SK-N-SH (cell line): ENCODE data around the gene EVL. TPM values are rescaled to one million over a fixed set of nuclear protein-coding genes. Genes with fewer than 3 reads are reported as not detected.

Experiments
- CTCF ChIA-PET: fragments of 300-600, 350-600 bp; formaldehyde crosslinking; extraction: SDS; loops from one replicate; lab custom pipeline; 2021; lab: Yijun Ruan, JAX
- POLR2A ChIA-PET: fragments of 350-600 bp; sonication (Branson Sonifier 250); formaldehyde crosslinking; extraction: SDS; loops from one replicate; lab custom pipeline; 2020; ENCODE audit warnings: antibody characterized with exemption, inconsistent platforms; lab: Yijun Ruan, JAX
- DNase-seq: peaks from one replicate; pipeline ENCODE4 v3.0.0; 2012
- H2AFZ ChIP-seq: fragments of 200-600 bp; sonication (generic); 2 replicates; pipeline ENCODE4 v1.8.1; 2016; ENCODE audit warnings: antibody characterized with exemption, mild to moderate bottlenecking, low read depth
- H3F3A ChIP-seq: fragments of 200-600 bp; sonication (generic); replicated peaks from 2 replicates; pipeline ENCODE3; 2016; ENCODE audit warnings: antibody characterized with exemption, mild to moderate bottlenecking; ENCODE audit not compliant: insufficient read depth
- H3K27ac ChIP-seq, 2 experiments: fragments of 200-500 bp in 1 of 2; fragments of 200-600 bp in 1 of 2; sonication (Bioruptor generic) in 1 of 2; sonication (generic), shearing (Covaris generic) in 1 of 2; 2 replicates each; pipeline versions ENCODE4 v1.5.1 to v1.6.1; 2014 to 2016; ENCODE audit warnings: low read depth in 2 of 2, inconsistent platforms in 1 of 2, low read length in 1 of 2, mild to moderate bottlenecking in 1 of 2, mixed read lengths in 1 of 2
- H3K27me3 ChIP-seq: fragments of 200-600 bp; sonication (generic), shearing (Covaris generic); 2 replicates; pipeline ENCODE4 v1.6.1; 2016; ENCODE audit warnings: mixed run types; ENCODE audit not compliant: insufficient read depth
- H3K36me3 ChIP-seq, 2 experiments: fragments of 200-500 bp in 1 of 2; fragments of 200-600 bp in 1 of 2; sonication (Bioruptor generic) in 1 of 2; sonication (generic) in 1 of 2; replicated peaks in 1 of 2; 2 replicates each; pipeline versions ENCODE3 to v1.5.1; 2014 to 2016; ENCODE audit warnings: low read length in 1 of 2, mild to moderate bottlenecking in 1 of 2; ENCODE audit not compliant: insufficient read depth in 2 of 2, control insufficient read depth in 1 of 2
- H3K4me1 ChIP-seq, 2 experiments: fragments of 200-500 bp in 1 of 2; fragments of 200-600 bp in 1 of 2; sonication (Bioruptor generic) in 1 of 2; sonication (generic), shearing (Covaris generic) in 1 of 2; 2 replicates each; pipeline versions ENCODE4 v1.5.1 to v1.6.1; 2014 to 2016; ENCODE audit warnings: low read depth in 1 of 2, low read length in 1 of 2, mixed run types in 1 of 2; ENCODE audit not compliant: insufficient read depth in 2 of 2, control insufficient read depth in 1 of 2
- H3K4me2 ChIP-seq: fragments of 200-600 bp; sonication (generic), shearing (Covaris generic); 2 replicates; pipeline ENCODE4 v1.6.1; 2017; ENCODE audit warnings: mixed run types
- H3K4me3 ChIP-seq, 2 experiments: fragments of 200-500 bp in 1 of 2; fragments of 200-600 bp in 1 of 2; sonication (Bioruptor generic) in 1 of 2; sonication (generic), shearing (Covaris generic) in 1 of 2; 2 replicates each; pipeline versions ENCODE4 v1.5.1 to v1.8.1; 2014 to 2016; ENCODE audit warnings: low read depth in 2 of 2, inconsistent platforms in 1 of 2, low read length in 1 of 2, mild to moderate bottlenecking in 1 of 2, mixed read lengths in 1 of 2, moderate library complexity in 1 of 2
- H3K79me2 ChIP-seq: fragments of 200-600 bp; sonication (generic); 2 replicates; pipeline ENCODE4 v1.8.1; 2017; ENCODE audit warnings: mild to moderate bottlenecking; ENCODE audit not compliant: insufficient read depth
- H3K9ac ChIP-seq: fragments of 200-600 bp; sonication (generic); 2 replicates; pipeline ENCODE4 v1.6.1; 2017; ENCODE audit warnings: mixed run types
- H3K9me2 ChIP-seq: fragments of 200-600 bp; sonication (generic); 2 replicates; pipeline ENCODE4 v1.6.1; 2017; ENCODE audit warnings: mixed run types
- H3K9me3 ChIP-seq: fragments of 200-600 bp; sonication (generic); 2 replicates; pipeline ENCODE4 v1.6.1; 2017; ENCODE audit warnings: mixed run types, mild to moderate bottlenecking, moderate library complexity
- H4K20me1 ChIP-seq: fragments of 200-600 bp; sonication (generic); 2 replicates; pipeline ENCODE4 v1.6.1; 2017; ENCODE audit warnings: mild to moderate bottlenecking, mixed run types; ENCODE audit not compliant: insufficient read depth
- ELF1 ChIP-seq: IDR thresholded peaks from 2 replicates; pipeline ENCODE4 v1.4.0; 2012
- EZH2phosphoT487 ChIP-seq: fragments of 200-600 bp; sonication (generic); IDR thresholded peaks from 2 replicates; pipeline ENCODE4 v1.6.1; 2017; ENCODE audit warnings: low read depth, mixed run types, mild to moderate bottlenecking, antibody characterized with exemption, moderate library complexity, borderline replicate concordance
- FOXM1 ChIP-seq: IDR thresholded peaks from 2 replicates; pipeline ENCODE4 v1.4.0; 2012; ENCODE audit warnings: low read depth, mild to moderate bottlenecking
- NRF1 ChIP-seq: IDR thresholded peaks from 2 replicates; pipeline ENCODE4 v1.6.1; 2012; ENCODE audit warnings: low read depth, mild to moderate bottlenecking, low read length
- RXRA ChIP-seq: IDR thresholded peaks from 2 replicates; pipeline ENCODE4 v1.4.0; 2012; ENCODE audit warnings: low read depth, mild to moderate bottlenecking, borderline replicate concordance
- SMC3 ChIP-seq: IDR thresholded peaks from 2 replicates; pipeline ENCODE4 v1.6.1; 2012; ENCODE audit warnings: low read depth, low read length, improper control_type of control experiment
- WGBS: methylation state at CpG from one replicate; pipeline ENCODE4 v1.1.6; 2017; ENCODE audit warnings: low lambda C conversion rate; 5-methylcytosine and 5-hydroxymethylcytosine counted together
- polyA plus RNA-seq, 3 experiments: library from polyadenylated mRNA; depleted of rRNA; stranded (reverse); fragments of >200 nt; gene quantifications; 2 replicates each; pipeline ENCODE4 v1.2.3, GENCODE V29; 2012
- TF ChIP-seq, protein P1 (sequence below): IDR thresholded peaks from 2 replicates; pipeline ENCODE4 v1.6.1; 2012; ENCODE audit warnings: mild to moderate bottlenecking, low read depth, low read length, moderate library complexity
- TF ChIP-seq, protein P2 (sequence below): fragments of 200-600 bp; sonication (generic); IDR thresholded peaks from 2 replicates; pipeline ENCODE4 v1.6.1; 2017; ENCODE audit warnings: antibody characterized with exemption, mild to moderate bottlenecking, moderate library complexity
- TF ChIP-seq, protein P3 (sequence below): fragments of 150-350 bp; IDR thresholded peaks from 2 replicates; pipeline ENCODE4 v1.6.1; 2017; ENCODE audit warnings: antibody characterized with exemption, low read length, low read depth, borderline replicate concordance
- TF ChIP-seq, protein P4 (sequence below): IDR thresholded peaks from 2 replicates; pipeline ENCODE4 v1.4.0; 2012; ENCODE audit warnings: low read depth, borderline replicate concordance
- TF ChIP-seq, protein P5 (sequence below): IDR thresholded peaks from 2 replicates; pipeline ENCODE4 v1.4.0; 2012; ENCODE audit warnings: low read depth, borderline replicate concordance

Gene EVL
- polyA plus RNA-seq, 1 of the 3 experiments (the other 2 are of a cell fraction) = 36.5 TPM

DNA sequence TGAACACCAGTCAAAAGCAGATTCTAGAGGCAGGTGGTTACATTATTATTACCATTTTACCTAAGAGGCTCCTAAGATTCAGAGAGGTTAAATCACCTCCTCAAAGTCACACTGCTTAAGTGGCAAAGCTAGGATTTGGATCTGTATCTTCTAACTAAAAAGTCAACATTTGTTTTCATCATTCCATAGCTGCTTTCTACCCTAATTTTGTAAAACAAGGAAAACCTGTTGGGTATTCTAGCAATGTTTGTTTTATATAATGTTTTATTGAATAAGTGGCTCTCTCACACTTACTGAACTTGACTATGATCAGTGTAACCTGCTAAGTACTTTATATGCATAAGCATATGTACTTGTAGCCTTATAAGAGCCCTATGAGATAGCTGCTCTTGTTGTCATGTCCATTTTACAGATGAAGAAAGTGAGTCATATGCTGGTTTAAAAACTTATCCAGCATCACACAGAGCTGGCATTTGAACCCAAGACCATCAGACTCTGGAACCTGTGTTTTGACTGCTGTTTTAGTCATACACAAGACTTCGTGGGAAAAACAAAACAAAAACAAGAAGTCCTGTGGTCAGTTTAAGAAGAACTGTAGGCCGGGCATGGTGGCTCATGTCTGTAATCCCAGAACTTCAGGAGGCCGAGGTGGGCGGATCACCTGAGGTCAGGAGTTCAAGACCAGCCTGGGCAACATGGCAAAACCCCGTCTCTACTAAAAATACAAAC lies 31.7 kb upstream of the EVL start:
- TF ChIP-seq, protein P1, sequence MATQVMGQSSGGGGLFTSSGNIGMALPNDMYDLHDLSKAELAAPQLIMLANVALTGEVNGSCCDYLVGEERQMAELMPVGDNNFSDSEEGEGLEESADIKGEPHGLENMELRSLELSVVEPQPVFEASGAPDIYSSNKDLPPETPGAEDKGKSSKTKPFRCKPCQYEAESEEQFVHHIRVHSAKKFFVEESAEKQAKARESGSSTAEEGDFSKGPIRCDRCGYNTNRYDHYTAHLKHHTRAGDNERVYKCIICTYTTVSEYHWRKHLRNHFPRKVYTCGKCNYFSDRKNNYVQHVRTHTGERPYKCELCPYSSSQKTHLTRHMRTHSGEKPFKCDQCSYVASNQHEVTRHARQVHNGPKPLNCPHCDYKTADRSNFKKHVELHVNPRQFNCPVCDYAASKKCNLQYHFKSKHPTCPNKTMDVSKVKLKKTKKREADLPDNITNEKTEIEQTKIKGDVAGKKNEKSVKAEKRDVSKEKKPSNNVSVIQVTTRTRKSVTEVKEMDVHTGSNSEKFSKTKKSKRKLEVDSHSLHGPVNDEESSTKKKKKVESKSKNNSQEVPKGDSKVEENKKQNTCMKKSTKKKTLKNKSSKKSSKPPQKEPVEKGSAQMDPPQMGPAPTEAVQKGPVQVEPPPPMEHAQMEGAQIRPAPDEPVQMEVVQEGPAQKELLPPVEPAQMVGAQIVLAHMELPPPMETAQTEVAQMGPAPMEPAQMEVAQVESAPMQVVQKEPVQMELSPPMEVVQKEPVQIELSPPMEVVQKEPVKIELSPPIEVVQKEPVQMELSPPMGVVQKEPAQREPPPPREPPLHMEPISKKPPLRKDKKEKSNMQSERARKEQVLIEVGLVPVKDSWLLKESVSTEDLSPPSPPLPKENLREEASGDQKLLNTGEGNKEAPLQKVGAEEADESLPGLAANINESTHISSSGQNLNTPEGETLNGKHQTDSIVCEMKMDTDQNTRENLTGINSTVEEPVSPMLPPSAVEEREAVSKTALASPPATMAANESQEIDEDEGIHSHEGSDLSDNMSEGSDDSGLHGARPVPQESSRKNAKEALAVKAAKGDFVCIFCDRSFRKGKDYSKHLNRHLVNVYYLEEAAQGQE = no peak
- TF ChIP-seq EZH2phosphoT487 (no peak), SMC3 (no peak), RXRA (no peak)
- TF ChIP-seq, protein P2, sequence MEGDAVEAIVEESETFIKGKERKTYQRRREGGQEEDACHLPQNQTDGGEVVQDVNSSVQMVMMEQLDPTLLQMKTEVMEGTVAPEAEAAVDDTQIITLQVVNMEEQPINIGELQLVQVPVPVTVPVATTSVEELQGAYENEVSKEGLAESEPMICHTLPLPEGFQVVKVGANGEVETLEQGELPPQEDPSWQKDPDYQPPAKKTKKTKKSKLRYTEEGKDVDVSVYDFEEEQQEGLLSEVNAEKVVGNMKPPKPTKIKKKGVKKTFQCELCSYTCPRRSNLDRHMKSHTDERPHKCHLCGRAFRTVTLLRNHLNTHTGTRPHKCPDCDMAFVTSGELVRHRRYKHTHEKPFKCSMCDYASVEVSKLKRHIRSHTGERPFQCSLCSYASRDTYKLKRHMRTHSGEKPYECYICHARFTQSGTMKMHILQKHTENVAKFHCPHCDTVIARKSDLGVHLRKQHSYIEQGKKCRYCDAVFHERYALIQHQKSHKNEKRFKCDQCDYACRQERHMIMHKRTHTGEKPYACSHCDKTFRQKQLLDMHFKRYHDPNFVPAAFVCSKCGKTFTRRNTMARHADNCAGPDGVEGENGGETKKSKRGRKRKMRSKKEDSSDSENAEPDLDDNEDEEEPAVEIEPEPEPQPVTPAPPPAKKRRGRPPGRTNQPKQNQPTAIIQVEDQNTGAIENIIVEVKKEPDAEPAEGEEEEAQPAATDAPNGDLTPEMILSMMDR = no peak
- TF ChIP-seq, protein P3, sequence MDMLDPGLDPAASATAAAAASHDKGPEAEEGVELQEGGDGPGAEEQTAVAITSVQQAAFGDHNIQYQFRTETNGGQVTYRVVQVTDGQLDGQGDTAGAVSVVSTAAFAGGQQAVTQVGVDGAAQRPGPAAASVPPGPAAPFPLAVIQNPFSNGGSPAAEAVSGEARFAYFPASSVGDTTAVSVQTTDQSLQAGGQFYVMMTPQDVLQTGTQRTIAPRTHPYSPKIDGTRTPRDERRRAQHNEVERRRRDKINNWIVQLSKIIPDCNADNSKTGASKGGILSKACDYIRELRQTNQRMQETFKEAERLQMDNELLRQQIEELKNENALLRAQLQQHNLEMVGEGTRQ = no peak
- H3K27ac ChIP-seq = peak overlapping the region in 1 of 2 experiments; percentile 96; a peak in 1 of 4 replicates
- no peaks in the 10 kb centered on the region for H3K27me3 ChIP-seq
- ChIA-PET CTCF (interaction anchor here (0.8 to 1.0 kb wide), 2 partner anchors 9 to 74 kb away, joined by 3 to 5 read pairs; no protein-coding TSS in a partner anchor), POLR2A (no interaction called here)
- WGBS = 96% methylated on average over 5 of the region's 5 CpGs
- no peaks in the 10 kb centered on the region for H3K36me3 ChIP-seq
- peaks cover 16 to 29% of the 10 kb centered on the region in 2 experiments for H3K4me1 ChIP-seq
- no peak overlapping the region for H3K4me2 ChIP-seq
- H2AFZ ChIP-seq = no peak overlapping the region
- H3K79me2 ChIP-seq = peaks cover 34% of the 10 kb centered on the region
- DNase-seq = no peak
- no peak overlapping the region for H3K9ac ChIP-seq
- H3K9me2 ChIP-seq = no peaks in the 10 kb centered on the region
- H3K4me3 ChIP-seq = no peak overlapping the region
- H3F3A ChIP-seq = peaks cover 29% of the 10 kb centered on the region
- H4K20me1 ChIP-seq = no peaks in the 10 kb centered on the region
- no peaks in the 10 kb centered on the region for H3K9me3 ChIP-seq

DNA sequence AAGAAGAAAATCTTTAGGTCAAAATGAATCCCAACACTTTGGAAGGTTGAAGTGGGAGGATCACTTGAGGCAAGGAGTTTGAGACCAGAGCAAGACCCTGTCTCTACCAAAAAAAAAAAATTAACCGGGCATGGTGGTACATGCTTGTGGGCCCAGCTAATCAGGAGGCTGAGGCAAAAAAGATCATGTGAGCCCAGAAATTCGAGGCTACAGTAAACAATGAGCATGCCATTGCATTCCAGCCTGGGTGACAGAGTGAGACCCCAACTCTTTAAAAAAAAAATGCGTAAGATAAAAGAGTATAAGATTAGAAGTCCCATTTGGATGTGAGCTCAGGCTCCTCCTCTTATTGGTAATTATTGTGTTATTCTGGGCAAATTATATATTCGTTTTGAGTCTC lies 30.8 kb upstream of the EVL start:
- H3K9ac ChIP-seq = no peak overlapping the region
- H3K4me1 ChIP-seq = peaks cover 16 to 29% of the 10 kb centered on the region in 2 experiments
- H3K4me2 ChIP-seq = no peak overlapping the region
- 94% methylated on average over 4 of the region's 4 CpGs for WGBS
- ChIA-PET CTCF (interaction anchor here (1.2 to 2.0 kb wide), 3 partner anchors 8 to 74 kb away, joined by 5 to 9 read pairs (median 6); no protein-coding TSS in a partner anchor), POLR2A (interaction anchor here (0.6 kb wide), 1 partner anchor 85 kb away, joined by 3 read pairs; no protein-coding TSS in a partner anchor)
- peaks cover 29% of the 10 kb centered on the region for H3F3A ChIP-seq
- no peaks in the 10 kb centered on the region for H3K27me3 ChIP-seq
- no peaks in the 10 kb centered on the region for H3K36me3 ChIP-seq
- no peak overlapping the region for H3K4me3 ChIP-seq
- H4K20me1 ChIP-seq = no peaks in the 10 kb centered on the region
- no peaks in the 10 kb centered on the region for H3K9me3 ChIP-seq
- no peak for DNase-seq
- TF ChIP-seq, protein P4, sequence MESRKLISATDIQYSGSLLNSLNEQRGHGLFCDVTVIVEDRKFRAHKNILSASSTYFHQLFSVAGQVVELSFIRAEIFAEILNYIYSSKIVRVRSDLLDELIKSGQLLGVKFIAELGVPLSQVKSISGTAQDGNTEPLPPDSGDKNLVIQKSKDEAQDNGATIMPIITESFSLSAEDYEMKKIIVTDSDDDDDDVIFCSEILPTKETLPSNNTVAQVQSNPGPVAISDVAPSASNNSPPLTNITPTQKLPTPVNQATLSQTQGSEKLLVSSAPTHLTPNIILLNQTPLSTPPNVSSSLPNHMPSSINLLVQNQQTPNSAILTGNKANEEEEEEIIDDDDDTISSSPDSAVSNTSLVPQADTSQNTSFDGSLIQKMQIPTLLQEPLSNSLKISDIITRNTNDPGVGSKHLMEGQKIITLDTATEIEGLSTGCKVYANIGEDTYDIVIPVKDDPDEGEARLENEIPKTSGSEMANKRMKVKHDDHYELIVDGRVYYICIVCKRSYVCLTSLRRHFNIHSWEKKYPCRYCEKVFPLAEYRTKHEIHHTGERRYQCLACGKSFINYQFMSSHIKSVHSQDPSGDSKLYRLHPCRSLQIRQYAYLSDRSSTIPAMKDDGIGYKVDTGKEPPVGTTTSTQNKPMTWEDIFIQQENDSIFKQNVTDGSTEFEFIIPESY = no peak
- no peak for TF ChIP-seq FOXM1
- TF ChIP-seq ELF1 = no peak
- no peak for TF ChIP-seq SMC3
- TF ChIP-seq, protein P5, sequence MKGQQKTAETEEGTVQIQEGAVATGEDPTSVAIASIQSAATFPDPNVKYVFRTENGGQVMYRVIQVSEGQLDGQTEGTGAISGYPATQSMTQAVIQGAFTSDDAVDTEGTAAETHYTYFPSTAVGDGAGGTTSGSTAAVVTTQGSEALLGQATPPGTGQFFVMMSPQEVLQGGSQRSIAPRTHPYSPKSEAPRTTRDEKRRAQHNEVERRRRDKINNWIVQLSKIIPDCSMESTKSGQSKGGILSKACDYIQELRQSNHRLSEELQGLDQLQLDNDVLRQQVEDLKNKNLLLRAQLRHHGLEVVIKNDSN = no peak
- no peak for TF ChIP-seq NRF1
- H2AFZ ChIP-seq = no peak overlapping the region
- no peak overlapping the region for H3K27ac ChIP-seq
- peaks cover 29% of the 10 kb centered on the region for H3K79me2 ChIP-seq
- no peaks in the 10 kb centered on the region for H3K9me2 ChIP-seq
